GM18861 (cell line): ENCODE results near the gene CNKSR3.

Experiments used
- ATAC-seq: cut with Tn5 transposase; IDR thresholded peaks from one replicate; pipeline ENCODE4 v1.9.1; 2021; ENCODE audit not compliant: unreplicated experiment

Gene CNKSR3

DNA sequence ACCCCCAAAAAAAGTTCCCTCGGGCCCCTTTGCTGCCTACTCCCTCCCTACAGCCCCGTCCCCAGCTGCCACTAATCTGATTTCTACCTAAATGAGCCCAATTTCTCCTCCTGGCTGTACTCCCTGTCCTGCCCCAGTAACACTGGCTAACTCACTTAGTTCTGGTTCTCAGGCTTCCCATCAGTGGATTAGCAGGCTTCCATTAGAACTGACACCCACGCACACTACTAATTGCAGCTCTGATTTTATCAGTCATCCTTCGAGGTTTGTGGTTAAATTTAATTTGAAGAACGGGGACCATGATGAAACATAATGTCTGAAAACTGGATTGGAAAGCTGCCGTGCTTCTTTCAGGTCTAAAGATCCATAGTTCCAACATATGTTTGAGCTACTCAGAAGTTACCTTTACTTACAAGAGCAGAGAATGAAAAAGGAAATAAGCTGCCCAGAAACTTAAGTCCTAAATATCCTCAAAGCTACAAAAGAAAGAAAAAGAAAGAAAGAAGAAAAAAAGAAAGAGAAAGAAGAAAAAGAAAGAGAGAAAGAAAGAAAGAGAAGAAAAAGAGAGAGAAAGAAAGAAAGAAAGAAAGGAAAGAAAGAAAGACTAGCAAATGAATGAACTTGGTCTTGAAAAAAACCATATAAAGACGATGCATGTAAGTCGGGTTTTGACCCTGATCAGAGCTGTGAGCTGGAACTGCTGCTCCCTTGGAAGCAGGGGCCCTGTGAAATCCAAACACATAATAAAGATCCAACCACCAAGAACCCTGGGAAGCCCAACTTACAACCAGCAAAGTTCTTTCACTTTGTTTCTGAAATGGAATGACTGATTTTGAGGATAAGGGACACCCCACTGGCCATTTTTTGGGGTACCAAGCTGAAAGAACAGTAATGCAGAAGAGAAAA is 51.7 kb downstream of the CNKSR3 start:
- no peak for ATAC-seq

DNA sequence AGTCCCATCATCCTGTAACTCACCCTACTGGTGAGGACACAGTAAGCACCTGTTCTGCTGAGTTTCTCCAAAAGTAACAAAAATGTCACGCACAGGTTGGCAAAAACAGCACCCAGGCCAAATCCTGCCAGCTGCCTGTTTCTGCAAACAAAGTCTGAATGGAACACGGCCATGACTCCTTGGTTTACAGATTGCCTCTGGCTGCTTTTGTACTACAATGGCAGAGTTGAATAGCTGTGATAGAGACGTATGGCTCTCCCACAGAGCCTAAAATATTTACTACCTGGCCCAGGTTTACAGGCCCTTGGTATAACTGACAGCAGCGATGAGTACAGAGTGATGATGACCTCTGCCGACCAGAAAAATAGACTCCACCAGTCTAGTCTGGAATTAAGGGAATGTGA is 52.6 kb downstream of the CNKSR3 start:
- ATAC-seq = no peak

DNA sequence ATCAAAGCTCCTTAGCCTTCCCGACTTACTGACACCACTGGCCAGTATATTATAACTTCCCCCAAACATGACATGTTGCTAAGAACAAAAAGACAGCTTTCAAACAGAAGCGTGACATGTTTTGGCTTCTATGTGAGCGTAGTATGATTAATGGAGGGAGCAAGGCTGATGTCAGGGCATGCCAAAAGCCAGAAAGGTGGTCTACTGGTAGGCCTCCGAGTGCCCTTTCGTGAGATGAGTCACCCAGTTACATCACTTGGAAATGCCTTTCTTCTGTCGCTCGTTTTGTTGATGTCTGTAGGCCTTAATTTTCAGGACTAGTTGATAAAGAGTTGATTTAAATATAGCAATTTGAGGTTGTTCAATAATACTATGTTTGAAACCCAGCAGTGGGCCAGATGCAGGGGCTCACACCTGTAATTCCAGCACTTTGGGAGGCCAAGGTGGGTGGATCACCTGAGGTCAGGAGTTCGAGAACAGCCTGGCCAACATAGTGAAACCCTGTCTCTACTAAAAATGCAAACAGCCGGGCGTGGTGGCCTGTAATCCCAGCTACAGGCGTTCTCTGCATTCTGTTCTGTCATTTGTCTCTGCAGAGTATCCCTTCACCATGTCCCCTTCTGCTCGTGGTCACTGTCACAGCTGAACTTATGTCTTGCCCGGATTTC is 53.3 kb downstream of the CNKSR3 start:
- no peak for ATAC-seq

DNA sequence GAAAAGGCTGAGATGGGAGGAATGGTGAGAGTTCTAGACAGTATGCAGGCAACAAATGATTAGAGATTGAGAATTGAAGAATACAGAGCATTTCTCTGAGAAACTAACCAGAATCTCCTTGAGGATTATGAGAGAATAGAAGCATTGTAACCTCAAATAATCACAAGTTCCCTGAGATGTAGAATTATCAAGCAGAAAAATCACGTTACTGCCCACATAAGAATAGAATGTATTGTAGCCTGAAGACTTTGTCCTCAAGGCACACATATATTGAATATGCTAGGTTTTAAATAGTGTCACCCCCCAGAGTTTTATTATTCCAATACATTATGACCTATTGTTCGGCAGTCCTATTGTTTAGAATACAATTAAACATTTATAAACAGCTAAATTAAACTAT is 57.2 kb downstream of the CNKSR3 start:
- ATAC-seq = no peak

DNA sequence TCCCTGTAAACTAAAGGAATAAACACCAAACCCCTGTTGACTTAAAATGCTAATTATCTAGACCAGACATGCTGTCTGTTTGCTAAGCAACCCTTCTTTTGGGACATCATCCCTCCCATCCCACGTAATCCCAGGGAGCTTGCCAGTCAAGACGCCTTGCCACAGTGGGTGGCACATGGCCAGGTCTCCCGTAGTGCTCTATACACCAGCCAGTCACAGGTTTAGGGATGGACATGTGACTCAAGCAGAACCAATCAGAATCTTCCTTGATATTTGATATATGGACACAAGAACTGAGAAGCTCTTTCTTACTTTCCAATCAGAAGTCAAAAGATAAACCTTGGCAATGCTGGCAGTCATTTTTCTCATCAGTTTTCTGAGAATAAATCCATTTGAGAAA is 60.0 kb downstream of the CNKSR3 start:
- no peak for ATAC-seq

DNA sequence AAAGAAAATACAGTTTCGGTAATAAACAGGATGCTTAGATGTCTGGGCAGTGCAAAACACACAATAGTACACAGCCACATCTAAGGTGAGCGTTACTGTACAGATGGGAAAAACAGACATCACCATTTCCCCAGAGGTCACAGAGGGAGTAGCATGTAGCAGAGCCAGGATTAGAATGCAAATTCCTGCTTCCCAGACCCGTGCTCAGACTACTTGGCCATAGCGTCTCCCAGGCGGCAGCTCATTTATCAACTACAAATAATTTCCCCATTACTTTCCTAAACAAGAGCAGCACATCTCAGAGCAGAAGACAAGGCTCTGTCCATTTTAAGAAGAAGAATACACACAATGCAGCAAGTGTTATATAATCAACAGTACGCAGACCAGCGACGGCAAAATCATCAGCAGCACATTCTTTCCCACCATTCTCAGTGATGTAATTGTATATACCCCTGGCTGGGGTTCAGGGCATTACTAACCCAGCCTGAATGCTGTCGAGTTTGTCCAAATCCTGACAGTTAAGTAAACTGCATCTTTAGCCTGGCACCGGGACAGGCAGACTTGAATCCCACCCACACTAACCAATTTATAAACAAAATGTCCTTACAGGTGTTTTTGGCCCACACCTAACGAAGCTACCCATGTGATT is 61.9 kb downstream of the CNKSR3 start:
- ATAC-seq = no peak

DNA sequence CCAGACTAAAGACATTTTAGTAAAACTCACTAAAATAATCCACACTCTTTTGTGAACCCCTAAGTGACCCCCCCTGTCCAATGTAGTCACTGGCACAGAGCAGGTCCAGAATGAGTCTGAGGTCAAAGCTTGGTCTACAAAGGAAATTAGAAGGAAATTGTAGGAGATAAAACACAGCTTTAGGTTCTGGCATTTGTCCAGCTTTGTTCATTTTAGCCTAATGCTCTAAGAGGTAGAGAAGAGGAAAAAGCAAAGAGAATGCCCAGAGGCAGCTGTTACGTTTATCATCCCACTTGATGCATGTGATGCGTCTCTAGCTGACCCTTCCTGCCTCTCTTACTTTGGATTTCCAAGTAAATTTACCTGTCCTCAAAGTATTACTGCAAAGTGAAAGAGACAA is 62.5 kb downstream of the CNKSR3 start:
- no peak for ATAC-seq

DNA sequence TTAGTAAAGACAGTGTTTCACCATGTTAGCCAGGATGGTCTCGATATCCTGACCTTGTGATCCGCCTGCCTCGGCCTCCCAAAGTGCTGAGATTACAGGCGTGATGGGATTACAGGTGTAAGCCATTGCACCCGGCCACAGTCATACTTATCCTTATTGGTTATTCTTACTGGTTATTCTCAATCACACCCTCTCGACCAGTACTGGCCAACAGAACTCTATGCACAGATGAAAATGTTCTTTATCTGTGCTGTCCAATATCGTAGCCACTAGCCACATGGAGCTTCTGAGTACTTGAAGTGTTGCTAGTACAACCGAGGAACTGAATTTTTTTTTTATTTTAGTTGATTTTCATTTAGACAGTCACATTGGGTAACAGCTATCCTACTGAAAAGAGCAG is 63.5 kb downstream of the CNKSR3 start:
- no peak for ATAC-seq

DNA sequence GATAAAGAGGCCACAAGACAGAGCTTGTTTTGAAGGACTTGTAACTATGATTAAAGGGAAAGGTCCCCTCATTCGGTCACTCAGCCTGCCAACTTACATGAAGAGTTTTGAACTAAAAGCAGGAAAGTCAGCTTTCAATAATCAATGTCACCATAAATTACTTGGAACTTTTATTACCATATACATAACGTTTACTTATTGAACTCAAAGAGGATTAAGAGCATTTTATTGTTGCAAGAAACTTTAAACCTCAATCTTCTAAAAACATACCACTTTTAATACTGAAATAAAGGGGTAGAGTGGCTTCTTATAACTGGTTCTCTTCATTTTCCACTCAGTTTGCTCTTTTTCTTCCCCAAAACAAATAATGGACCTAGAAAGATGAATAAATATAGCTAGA is 65.1 kb downstream of the CNKSR3 start:
- ATAC-seq = no peak

DNA sequence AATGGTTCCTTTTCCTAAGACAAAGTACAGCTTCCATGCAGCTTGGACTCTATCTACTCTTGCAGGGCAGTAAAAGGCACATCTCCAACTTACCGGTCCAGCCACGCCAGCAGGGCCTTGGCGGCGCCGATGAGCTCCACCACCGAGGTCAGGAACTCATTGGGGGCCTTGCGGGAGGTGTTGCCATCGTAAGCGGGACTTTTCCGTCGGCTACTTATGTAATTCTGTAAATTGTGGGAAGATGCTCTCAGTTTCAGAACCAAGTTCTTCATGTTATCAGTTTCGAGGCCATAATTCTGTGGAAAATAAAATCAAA is 68.5 kb downstream of the CNKSR3 start:
- no peak for ATAC-seq

DNA sequence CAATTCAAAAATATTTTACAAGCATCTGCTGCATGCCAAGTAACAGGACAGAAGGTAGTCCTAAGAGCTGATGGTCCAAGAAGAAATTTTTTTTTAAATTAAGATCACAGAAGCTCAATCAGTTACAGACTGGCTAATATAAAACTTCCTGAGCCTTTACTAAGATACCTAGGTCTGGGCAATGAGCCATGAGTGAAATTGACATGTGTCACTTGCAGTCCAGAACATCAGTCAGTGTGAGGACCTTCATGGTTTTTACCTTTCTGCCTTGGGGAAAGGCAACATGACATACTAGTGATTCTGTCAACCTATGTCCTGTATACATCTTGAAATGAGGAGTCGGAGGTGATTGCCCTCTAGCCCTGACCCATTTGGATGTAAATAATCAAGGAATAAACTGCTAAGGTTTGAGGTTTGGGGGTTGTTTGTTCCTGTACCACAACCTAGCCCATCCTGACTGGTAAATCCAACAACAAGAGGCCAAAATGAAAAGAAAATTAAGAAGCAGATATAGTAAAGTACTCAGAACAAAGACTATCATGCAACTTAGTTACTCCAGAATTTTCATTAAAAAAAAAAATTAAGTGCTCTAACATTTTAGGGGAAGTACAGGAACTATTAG is 70.0 kb downstream of the CNKSR3 start:
- peak; percentile 41 for ATAC-seq

DNA sequence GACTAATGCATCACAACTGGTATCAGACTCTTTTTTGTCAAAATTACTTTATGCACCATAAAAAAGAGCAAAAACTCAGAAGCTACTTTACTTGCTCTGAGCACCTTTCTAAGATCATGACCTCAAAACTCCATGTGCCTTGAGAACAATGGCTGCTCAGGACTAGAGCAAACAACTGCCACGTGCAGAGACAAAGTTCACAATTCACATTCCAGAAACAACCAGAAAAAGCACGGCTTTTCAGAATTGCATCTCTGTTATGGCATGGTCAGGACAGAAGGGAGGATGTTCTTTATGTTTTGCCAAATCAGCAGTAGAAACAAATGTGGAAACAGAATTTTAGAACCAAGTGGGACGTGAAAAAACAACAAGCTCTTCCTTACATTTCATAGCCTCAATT is 70.5 kb downstream of the CNKSR3 start:
- ATAC-seq = no peak

DNA sequence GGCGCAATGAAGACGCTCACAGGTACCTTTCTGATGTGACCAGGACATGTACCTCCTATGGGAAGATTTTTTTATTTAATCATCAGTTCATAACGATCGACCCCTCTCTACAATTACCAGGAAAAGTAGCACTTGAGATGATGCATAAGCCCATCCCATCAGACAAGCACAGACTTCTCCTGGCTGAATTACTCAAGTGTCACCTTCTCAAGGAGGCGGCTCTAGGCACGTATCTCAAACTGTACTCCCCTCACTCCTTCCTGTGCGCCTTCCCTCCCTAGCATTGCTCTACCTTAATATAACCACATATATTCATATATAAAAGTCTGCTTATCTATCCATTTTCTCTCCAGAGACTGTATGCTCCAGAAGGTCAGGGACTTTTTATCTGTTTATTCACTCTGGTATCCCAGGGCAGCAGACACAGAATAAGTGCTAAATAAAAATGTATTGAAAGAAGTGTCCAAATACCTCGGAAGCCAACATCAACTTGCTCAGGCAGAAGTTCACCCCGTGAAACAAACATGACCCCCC is 71.5 kb downstream of the CNKSR3 start:
- no peak for ATAC-seq

DNA sequence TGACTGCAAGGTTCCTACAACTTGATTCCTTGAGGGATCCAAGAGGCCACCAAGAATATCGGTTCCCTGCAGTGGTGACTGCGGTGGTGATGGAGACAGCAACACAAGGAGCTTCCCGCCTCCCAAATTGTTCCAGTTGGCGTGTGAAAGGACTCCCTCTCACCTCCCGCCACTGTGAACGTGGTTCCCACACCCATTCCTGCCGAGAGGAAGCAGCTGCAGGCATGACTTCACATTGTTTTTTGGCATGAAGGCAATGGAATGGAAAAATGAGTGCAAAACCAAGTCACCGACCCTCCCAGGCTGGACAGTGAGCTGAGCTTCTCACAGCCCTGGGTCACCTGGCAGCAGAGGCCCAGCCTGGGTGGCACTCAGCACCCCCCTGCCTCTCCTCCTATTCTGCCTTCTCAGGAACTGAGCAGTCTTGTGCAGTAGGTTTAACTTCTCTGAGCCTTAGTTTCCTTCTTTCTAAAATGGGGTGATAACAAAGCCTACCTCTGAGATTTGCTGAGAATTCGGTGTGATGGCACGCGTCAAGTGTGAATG is 75.0 kb downstream of the CNKSR3 start:
- no peak for ATAC-seq

DNA sequence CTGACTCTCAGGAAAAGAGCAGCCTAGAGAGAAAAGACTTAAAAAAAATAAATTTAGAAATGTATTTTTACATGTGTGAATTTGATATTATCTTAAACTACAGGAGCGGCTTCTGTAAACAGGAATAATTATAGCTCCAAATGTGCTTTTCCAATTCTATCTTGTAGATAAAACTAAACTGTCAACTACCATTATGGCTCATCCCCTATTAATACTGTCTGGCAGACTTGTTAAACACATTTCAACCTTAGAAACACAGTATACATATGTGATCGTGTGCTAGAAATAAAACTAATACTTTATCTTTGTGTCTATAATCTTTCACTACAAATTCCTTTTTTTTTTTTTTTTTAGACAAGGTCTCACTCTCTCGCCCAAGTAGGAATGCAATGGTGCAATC is 75.8 kb downstream of the CNKSR3 start:
- no peak for ATAC-seq

DNA sequence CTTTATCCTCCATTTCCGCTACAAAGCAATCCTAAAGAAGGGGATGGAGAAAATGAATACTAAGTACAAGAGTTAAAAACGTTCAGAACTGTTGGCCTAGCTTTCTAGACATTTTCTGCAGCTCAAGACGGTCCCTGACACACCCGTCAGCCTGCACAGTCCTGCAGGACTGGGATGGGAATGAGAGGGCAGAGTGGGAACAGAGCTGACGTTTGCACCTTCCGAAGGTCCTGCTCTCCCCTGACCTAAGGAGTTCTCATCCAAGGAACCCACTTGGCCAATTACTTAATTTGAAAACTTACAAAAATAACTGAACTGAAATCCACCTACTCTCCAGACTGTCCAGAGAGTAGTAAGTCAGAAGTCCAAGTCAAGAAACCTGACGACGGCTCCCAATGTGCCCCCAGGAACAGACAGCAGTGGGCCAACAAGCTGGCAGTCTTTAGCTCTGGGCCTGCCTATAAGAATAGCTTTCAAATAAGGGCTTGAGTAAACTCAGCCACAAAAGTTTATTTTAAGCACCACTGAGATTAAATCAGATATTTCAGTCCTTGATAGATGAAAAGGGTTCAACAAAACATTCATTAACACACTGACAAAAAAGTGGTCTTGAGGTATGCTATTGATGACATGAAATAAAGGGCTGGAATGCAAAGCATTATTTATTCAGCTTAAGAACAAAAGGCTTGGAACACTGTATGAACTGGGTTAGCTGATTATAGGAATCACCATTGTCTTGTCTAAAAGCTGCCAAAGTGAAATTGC is 76.8 kb downstream of the CNKSR3 start:
- ATAC-seq = no peak

DNA sequence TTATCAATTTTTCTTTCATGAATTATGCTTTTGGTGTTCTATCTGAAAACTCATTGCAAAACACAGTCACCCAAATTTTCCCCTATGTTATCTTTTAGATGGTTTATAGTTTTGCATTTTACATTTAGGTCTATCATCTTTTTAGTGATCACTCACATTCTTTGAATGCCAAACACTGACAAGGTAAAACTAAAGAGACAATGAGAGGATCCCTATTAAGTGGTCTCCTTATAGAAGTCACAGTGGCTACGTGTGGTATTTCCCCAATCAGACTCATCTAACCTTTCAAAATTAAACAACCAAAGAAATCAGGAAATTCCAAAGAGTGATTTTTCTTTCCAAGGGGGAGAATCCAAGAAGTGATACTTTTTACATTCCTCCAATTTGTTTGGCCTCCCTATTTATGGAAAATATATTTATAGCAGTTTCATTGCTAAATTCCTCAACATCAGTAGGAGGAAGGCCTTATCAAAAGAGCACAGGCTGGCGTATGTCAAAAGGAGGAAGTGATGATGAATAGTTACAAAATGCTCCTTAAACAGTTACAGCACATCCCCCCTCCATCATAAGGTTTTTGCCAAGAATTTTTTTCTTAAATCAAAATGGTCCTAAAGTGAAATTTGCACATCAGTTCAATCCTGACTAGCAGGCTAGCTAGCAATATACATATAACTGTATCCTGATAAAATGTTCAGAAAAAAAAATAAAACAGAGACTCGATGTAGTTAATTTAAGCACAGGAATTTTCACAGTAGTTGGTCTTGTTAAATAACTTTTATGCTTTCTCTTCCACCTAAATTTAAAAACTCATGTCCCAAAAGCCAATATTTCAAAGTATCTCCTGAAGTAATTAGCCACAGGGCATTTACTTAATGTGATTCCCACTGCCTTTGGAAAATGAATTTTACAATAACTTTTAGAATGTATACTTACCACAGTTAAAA is 77.7 kb downstream of the CNKSR3 start:
- no peak for ATAC-seq

DNA sequence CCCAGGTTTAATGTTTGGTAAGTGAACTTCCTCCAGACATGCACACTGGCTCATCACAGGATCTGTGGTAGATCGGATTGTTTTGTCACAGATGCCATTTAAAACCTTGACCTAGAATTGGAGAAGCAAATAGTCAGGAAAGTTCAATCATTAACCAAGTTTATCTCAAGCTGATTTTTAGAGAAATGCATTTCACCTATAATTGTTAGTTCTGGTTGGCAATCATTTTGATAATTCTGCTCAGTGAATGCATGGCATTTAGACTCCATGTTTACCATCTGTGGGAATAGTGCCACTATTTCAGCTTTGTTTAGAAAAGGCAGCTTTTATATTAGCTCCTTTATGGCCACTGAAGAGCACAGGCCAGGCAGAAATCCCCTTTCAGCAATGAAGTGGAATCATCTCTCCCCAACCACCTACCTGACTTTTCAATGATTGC is 80.0 kb downstream of the CNKSR3 start:
- no peak for ATAC-seq

DNA sequence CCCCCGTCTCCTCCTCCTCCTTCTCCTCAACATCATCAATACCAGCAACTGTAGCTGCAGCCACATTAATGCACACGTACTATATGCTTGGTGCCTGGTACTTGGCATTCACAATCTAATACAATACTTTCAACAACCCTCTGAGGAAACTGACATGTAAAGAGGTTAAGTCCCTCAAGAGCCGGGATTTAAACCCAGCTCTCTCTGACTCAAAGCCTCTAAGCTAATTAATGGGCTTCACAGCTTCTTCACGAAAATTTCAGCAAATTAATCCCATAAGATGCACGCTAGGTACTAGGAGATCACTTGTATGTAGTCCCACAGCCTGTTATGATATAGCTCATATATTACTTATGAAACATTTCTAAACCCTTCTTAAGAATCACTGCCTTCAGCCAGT is 80.8 kb downstream of the CNKSR3 start:
- ATAC-seq = no peak
